ENCODE measurements around the gene UBXN10. TPM values are rescaled to one million over a fixed set of nuclear protein-coding genes. Genes with fewer than 3 reads are reported as not detected.

The UBXN10 gene
- total RNA-seq, 4 donors from 2014 or later, result 0.94 to 5.7 (median 2.2) TPM

DNA sequence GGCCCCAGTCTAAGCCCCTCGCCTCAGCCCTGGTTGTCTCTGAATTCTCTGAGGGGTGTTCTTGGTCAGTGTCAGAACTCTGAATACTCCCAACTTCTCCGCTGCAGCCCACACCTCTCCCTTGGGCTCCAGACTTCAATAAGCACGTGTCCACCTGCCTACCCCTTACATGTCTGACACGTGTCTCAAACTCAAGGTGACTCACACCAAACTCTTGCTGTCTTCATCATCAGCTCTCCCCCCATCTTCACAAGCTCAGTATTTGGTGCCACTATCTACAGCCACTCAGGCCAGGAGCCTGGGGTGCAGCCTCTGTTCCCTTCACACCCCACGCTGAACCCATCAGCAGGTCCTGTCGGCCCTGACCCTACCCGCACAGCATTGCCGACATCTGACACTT, 18.8 kb upstream of the UBXN10 start:
- H3K9me3 ChIP-seq, result peaks cover 0 to 6% (median 1%) of the 10 kb centered on the region in 4 donors
- H3K27me3 ChIP-seq, result no peaks in the 10 kb centered on the region
- H3K4me1 ChIP-seq, result peaks cover 0 to 4% (median 2%) of the 10 kb centered on the region in 4 donors
- TF ChIP-seq POLR2A (IDR thresholded peaks at IDR 0.05), result no peak
- TF ChIP-seq, protein P1, sequence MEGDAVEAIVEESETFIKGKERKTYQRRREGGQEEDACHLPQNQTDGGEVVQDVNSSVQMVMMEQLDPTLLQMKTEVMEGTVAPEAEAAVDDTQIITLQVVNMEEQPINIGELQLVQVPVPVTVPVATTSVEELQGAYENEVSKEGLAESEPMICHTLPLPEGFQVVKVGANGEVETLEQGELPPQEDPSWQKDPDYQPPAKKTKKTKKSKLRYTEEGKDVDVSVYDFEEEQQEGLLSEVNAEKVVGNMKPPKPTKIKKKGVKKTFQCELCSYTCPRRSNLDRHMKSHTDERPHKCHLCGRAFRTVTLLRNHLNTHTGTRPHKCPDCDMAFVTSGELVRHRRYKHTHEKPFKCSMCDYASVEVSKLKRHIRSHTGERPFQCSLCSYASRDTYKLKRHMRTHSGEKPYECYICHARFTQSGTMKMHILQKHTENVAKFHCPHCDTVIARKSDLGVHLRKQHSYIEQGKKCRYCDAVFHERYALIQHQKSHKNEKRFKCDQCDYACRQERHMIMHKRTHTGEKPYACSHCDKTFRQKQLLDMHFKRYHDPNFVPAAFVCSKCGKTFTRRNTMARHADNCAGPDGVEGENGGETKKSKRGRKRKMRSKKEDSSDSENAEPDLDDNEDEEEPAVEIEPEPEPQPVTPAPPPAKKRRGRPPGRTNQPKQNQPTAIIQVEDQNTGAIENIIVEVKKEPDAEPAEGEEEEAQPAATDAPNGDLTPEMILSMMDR (IDR thresholded peaks at IDR 0.05), result no peak
- no peak overlapping the region for H3K4me3 ChIP-seq
- no peak overlapping the region for H3K27ac ChIP-seq
- DNase-seq, result no peak
- H3K36me3 ChIP-seq, result no peaks in the 10 kb centered on the region

DNA sequence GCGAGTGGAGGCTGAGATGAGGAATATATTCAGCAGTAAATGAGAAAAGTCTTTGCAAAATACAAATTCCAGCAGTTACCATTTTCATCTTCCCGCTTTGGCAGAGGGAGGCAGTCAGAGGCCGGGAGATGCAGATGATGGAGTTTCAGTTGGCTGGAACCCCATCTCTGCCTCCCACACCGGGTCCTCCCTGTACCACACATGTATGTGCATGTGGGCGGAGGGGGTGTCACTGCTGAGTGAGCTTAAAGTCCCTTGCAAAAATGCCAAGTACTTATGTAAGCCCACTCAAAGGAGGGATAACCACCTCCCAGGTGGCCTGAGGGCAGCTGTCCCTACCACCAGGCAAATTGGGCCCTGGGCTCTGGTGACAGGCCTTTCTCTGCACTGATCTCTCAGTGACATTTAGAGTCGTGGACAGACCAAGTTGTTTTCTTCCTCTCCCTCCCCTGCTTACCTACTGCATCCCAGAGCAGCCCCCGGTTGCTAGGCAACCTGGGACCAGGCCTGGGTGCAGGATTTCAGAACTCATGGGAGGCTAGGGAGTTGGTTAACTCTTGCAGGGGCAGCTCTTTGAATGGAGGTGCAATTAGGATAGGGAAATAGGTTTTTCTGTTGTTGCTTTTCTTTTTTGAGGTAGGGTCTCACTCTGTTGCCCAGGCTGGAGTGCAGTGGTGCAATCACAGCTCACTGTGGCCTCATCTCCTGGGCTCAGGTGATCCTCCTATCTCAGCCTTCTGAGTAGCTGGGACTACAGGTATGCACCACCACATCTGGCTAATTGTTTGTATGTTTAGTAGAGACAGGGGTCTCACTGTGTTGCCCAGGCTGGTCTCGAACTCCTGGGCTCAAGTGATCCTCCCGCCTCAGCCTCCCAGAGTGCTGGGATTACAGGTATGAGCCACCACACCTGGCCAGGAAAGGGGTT, 17.1 kb upstream of the UBXN10 start:
- no peaks in the 10 kb centered on the region for H3K36me3 ChIP-seq
- TF ChIP-seq POLR2A (IDR thresholded peaks at IDR 0.05), result no peak
- TF ChIP-seq, protein P1 (IDR thresholded peaks at IDR 0.05), result no peak
- peaks cover 0 to 6% (median 0%) of the 10 kb centered on the region in 4 donors for H3K9me3 ChIP-seq
- H3K4me1 ChIP-seq, result peaks cover 0 to 4% (median 2%) of the 10 kb centered on the region in 4 donors
- DNase-seq, result no peak
- H3K4me3 ChIP-seq, result no peak overlapping the region
- H3K27ac ChIP-seq, result no peak overlapping the region
- H3K27me3 ChIP-seq, result no peaks in the 10 kb centered on the region

DNA sequence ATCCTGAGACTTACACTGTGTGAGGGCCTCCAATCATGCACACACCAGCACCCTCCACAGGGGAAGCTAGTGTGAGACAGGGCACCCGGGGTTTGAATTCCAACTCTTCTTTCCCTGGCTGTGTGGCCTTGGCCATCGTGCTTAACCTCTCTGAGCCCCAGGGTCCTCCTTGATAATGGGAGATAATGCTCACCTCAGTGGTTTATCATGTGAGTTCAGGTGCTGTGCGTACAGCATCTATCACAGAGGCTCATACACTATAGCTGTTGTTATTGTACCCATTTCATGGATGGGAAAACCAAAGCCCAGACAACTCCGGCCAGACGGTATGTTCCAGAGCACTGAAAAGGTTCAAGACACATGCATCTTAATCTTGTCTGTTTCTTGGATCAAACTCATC, 16.0 kb upstream of the UBXN10 start:
- Histone ChIP-seq H3K36me3 (no peaks in the 10 kb centered on the region), H3K9me3 (peaks cover 0 to 3% (median 0%) of the 10 kb centered on the region in 4 donors), H3K27ac (no peak overlapping the region), H3K27me3 (no peaks in the 10 kb centered on the region), H3K4me1 (peaks cover 0 to 4% (median 2%) of the 10 kb centered on the region in 4 donors), H3K4me3 (no peak overlapping the region)
- DNase-seq, result no peak
- TF ChIP-seq, protein P1 (IDR thresholded peaks at IDR 0.05), result no peak
- no peak for TF ChIP-seq POLR2A (IDR thresholded peaks at IDR 0.05)

DNA sequence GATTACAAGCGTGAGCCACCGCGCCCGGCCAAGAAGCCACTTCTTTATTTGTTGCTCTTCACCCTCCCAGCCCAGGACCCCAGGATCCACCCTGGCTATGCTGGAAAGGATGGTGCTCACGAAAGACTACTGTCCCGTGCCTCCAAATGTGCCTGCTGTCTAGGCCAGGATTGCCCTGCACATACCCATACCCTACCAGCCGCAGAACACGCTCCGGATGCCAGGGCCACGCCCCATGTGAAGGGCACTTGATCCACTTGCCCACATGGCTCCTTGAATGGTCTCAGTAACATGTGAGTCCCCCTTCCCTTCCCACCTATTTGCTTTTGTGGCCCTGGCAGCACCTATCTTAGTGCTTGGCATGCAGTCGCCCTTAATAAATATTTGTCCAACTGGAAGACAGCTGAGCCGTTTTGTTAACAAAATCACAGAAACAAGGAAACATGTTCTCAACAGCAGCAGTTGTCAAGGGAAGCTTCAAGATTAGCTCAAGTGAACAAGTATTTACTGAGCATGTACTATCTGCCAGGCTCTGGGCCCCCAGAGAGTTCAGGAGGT, 13.8 kb upstream of the UBXN10 start:
- Histone ChIP-seq H3K4me3 (no peak overlapping the region), H3K27ac (no peak overlapping the region), H3K9me3 (no peaks in the 10 kb centered on the region), H3K36me3 (no peaks in the 10 kb centered on the region), H3K4me1 (peaks cover 0 to 3% (median 0%) of the 10 kb centered on the region in 4 donors), H3K27me3 (no peaks in the 10 kb centered on the region)
- TF ChIP-seq, protein P1 (IDR thresholded peaks at IDR 0.05), result no peak
- TF ChIP-seq POLR2A (IDR thresholded peaks at IDR 0.05), result no peak
- DNase-seq, result no peak

DNA sequence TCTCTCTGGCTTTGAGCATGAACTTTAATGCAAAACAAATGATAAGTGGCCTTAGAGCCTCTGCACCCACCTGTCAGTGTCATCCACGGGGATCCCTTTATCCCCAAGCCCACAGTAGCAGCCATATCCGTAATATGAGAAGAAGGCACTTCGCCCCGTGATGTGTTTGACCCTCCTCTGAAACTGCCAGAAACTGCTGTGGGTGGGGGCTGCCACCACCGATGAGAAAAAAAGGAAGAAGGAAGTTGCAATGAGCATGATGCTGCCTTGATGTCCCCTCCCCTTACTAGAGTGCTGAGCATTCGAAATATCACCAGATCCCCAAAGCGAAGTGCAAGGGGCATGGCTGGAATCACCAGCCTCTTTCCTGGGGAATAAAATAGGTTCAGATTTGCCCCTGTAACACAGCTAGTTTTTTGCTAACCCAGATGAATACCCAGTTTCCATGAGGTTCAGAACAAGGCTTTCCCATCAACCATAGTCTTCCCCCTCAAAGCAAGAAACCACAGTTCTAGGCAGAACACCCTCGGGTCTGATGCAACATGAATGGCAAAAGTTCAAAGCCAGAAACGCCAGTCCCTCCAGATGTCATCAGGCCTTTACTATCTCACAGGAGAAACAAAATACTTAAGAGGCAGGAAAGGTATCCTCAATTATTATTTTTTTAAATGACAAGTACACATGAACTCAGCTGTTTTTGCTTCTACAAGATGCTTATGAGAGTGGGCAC, 10.8 kb upstream of the UBXN10 start:
- no peak for DNase-seq
- no peaks in the 10 kb centered on the region for H3K27me3 ChIP-seq
- H3K36me3 ChIP-seq, result no peaks in the 10 kb centered on the region
- H3K9me3 ChIP-seq, result no peaks in the 10 kb centered on the region
- no peak for TF ChIP-seq POLR2A (IDR thresholded peaks at IDR 0.05)
- TF ChIP-seq, protein P1 (IDR thresholded peaks at IDR 0.05), result no peak
- H3K4me3 ChIP-seq, result no peak overlapping the region
- peaks cover 0 to 3% (median 0%) of the 10 kb centered on the region in 4 donors for H3K4me1 ChIP-seq
- no peak overlapping the region for H3K27ac ChIP-seq
